GM12875 (cell line): Measurements from ENCODE around the gene RAPGEF5.

ENCODE experiments used
- H3K4me3 ChIP-seq: one replicate; pipeline ENCODE4 v1.5.1; 2011; ENCODE audit warnings: low read depth, low read length, control low read depth
- TF ChIP-seq, protein P1 (sequence below): IDR thresholded peaks from 2 replicates; pipeline ENCODE4 v1.5.1; 2011; ENCODE audit warnings: low read depth, mild to moderate bottlenecking, control low read depth, inconsistent platforms, low read length, moderate library complexity, borderline replicate concordance; ENCODE audit not compliant: insufficient read depth

RAPGEF5 gene

DNA sequence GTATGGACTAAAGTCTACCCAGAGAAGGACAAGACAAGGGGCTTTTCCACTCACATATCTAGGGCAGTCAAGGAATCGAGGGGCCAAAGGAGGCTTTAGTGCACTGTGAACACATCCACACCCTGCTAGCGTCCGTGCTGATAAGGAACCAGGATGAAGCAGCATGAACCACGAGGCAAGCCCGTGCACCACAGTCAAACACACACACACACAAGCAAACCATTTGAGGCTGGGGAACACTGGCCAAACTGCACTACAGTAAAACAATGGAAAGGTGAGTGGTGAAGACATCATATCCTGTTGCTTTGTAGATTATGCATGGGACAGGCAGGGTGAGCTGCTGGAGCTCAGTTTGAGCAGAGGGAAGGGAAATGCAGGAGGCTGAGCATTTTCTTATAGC is 233.8 kb downstream of the RAPGEF5 start:
- TF ChIP-seq, protein P1, sequence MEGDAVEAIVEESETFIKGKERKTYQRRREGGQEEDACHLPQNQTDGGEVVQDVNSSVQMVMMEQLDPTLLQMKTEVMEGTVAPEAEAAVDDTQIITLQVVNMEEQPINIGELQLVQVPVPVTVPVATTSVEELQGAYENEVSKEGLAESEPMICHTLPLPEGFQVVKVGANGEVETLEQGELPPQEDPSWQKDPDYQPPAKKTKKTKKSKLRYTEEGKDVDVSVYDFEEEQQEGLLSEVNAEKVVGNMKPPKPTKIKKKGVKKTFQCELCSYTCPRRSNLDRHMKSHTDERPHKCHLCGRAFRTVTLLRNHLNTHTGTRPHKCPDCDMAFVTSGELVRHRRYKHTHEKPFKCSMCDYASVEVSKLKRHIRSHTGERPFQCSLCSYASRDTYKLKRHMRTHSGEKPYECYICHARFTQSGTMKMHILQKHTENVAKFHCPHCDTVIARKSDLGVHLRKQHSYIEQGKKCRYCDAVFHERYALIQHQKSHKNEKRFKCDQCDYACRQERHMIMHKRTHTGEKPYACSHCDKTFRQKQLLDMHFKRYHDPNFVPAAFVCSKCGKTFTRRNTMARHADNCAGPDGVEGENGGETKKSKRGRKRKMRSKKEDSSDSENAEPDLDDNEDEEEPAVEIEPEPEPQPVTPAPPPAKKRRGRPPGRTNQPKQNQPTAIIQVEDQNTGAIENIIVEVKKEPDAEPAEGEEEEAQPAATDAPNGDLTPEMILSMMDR: no peak
- H3K4me3 ChIP-seq: no peak overlapping the region

- no peak overlapping the region for H3K4me3 ChIP-seq
- TF ChIP-seq, protein P1: no peak
These were observed 235.1 kb downstream of the RAPGEF5 start for GRCh38 chr7:22121702-22122474.

GRCh38 chr7:22120391-22121053 is 236.4 kb downstream of the RAPGEF5 start:
- TF ChIP-seq, protein P1: no peak

DNA sequence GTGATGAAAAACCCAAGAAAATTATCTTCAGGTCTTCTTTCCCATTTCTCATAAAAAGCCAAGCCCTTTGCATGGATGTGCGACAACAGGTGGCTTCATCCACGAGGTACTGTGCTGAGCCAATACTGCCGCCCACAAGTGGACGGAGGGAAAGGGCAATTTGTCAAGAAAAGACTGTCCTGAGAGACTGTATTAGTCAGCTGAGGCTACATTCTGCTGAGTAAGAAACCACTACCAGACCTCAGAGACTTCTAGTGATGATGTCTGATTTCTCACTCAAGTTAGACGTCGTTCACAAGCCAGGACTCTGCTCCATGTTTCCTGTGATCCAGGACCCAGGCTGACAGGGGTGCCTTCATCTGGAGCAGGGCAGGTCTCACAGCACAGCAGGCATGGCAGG is 239.7 kb downstream of the RAPGEF5 start:
- no peak overlapping the region for H3K4me3 ChIP-seq
- TF ChIP-seq, protein P1: no peak

More at GRCh38 chr7:22120391-22121053, 236.4 kb downstream of the RAPGEF5 start:
- H3K4me3 ChIP-seq: no peak overlapping the region

GRCh38 chr7:22116451-22117030 is 240.4 kb downstream of the RAPGEF5 start:
- no peak overlapping the region for H3K4me3 ChIP-seq
- TF ChIP-seq, protein P1: no peak

DNA sequence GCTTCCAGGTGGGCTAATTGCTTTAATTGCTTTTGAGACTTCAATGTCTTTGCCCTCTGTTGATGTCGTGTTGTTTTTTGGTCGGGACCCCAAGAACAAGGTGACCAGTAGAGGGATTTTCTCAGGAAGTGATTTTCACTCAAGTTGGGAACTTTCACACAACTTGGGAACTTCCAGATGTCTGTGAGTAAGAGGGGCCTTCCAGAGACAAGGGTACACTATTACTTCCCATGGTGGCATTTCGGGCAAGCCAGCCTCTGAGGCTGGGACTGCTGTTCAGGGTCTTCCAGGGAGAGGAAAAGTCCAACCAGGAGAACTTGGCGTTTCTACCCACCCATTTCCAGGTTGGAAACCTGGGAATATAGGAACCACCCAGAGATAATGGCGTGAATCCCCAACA is 241.3 kb downstream of the RAPGEF5 start:
- TF ChIP-seq, protein P1: no peak
- H3K4me3 ChIP-seq: no peak overlapping the region
